GM23338 (cell line): ENCODE data around the gene FAM131B.

Source experiments
- CREB1 ChIP-seq: fragments of 250-450 bp; sonication (Bioruptor Pico); IDR thresholded peaks from 2 replicates; pipeline ENCODE4 v1.5.0; 2020; ENCODE audit warnings: low read depth, mild to moderate bottlenecking, moderate library complexity
- CTCF ChIP-seq, 2 experiments: fragments of 200-600 bp in 1 of 2; sonication (generic) in 1 of 2; conservative IDR thresholded peaks; 2 replicates each; pipeline versions ENCODE4 v1.5.1 to v1.6.1; 2016 to 2017; ENCODE audit warnings: antibody characterized with exemption in 2 of 2, low read depth in 2 of 2, mild to moderate bottlenecking in 2 of 2, moderate library complexity in 1 of 2
- EZH2 ChIP-seq: fragments of 200-600 bp; sonication (generic); IDR thresholded peaks from one replicate; pipeline ENCODE4 v1.8.0; 2017; ENCODE audit warnings: antibody characterized with exemption, mild to moderate bottlenecking, low read depth; ENCODE audit not compliant: unreplicated experiment
- EZH2phosphoT487 ChIP-seq: fragments of 200-600 bp; sonication (generic); IDR thresholded peaks from one replicate; pipeline ENCODE4 v1.8.1; 2018; ENCODE audit warnings: antibody characterized with exemption; ENCODE audit not compliant: unreplicated experiment
- JUNB ChIP-seq: IDR thresholded peaks from one replicate; pipeline ENCODE4 v1.6.1; 2016; ENCODE audit warnings: antibody characterized with exemption; ENCODE audit not compliant: unreplicated experiment
- NANOG ChIP-seq: IDR thresholded peaks from 2 replicates; pipeline ENCODE4 v1.6.1; 2016; ENCODE audit warnings: antibody characterized with exemption, borderline replicate concordance
- POLR2AphosphoS5 ChIP-seq: IDR thresholded peaks from 2 replicates; pipeline ENCODE4 v1.6.1; 2016; ENCODE audit warnings: antibody characterized with exemption, low read depth
- REST ChIP-seq: IDR thresholded peaks from one replicate; pipeline ENCODE4 v1.6.1; 2018; ENCODE audit warnings: antibody characterized with exemption; ENCODE audit not compliant: unreplicated experiment
- TF ChIP-seq, protein P1 (sequence below): IDR thresholded peaks from 2 replicates; pipeline ENCODE4 v1.6.1; 2016; ENCODE audit warnings: antibody characterized with exemption

GRCh38 chr7:143351060-143351459 is 11.5 kb downstream of the FAM131B start:
- TF ChIP-seq CTCF (conservative IDR thresholded peaks at IDR 0.05; ENCODE audit: low read depth in 2 of 2): no peak
- TF ChIP-seq POLR2AphosphoS5: no peak
- TF ChIP-seq CREB1 (CRISPR knock-in tag): no peak
- TF ChIP-seq EZH2: no peak
- TF ChIP-seq REST: no peak
- TF ChIP-seq EZH2phosphoT487: no peak
- TF ChIP-seq, protein P1, sequence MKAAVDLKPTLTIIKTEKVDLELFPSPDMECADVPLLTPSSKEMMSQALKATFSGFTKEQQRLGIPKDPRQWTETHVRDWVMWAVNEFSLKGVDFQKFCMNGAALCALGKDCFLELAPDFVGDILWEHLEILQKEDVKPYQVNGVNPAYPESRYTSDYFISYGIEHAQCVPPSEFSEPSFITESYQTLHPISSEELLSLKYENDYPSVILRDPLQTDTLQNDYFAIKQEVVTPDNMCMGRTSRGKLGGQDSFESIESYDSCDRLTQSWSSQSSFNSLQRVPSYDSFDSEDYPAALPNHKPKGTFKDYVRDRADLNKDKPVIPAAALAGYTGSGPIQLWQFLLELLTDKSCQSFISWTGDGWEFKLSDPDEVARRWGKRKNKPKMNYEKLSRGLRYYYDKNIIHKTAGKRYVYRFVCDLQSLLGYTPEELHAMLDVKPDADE: no peak
- TF ChIP-seq NANOG: no peak
- TF ChIP-seq JUNB: no peak
